Stimulated activated CD4-positive, alpha-beta T cell treated with anti-CD3 and anti-CD28 coated beads, Interleukin-1b, Interleukin-23, amount 100 ng/mL, for 1 hour (primary cell): ENCODE results near the gene SLC35F6.

Experiments
- DNase-seq, 2 donors: peaks; one replicate each; pipeline ENCODE4 v3.0.0-alpha.2; 2020; ENCODE audit warnings: low read depth in 2 of 2

Gene SLC35F6

DNA sequence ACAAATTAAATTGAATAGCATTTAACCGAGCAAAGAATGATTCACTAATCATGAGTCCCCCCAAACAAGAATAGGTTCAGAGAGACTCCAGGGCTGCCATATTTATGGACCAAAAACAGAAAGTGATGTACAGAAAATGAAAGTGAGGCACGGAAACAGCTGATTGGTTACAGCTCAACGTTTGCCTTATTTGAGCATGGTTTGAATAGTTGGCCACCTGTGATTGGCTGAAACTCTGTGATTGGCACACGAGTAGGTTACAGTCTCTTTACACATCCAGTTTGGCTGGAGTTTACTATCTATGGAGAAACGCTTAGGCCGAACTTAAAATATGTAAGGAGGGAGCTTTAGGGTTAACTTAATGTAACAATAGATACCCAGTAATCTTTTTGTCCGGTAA is 56.8 kb downstream of the SLC35F6 start:
- no peak for DNase-seq

DNA sequence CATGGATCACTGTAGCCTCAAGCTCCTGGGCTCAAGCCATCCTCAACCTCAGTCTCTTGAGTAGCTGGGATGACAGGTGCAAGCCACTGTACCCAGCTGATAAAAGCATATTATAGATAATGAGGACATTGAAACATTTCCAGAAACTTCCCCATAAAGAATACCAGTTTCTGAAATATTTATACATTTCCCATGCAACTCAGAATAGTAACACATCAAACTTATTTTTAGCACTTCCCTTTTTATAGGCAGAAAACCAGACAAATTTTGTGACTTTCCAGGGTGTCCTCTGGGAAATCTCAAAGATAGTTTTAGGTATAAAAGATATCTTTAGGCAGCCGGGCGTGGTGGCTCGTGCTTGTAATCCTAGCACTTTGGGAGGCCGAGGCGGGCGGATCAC is 58.8 kb downstream of the SLC35F6 start:
- DNase-seq = no peak
